ENCODE results near the gene FOCAD. TPM values are rescaled to one million over a fixed set of nuclear protein-coding genes. Genes with fewer than 3 reads are reported as not detected.
A peak's percentile ranks its signal among the peaks of the same experiment; 100 is the strongest.

FOCAD gene
- total and polyA plus RNA-seq, 2 experiments from 2014 or later = 20.8 to 67.4 TPM

GRCh38 chr9:20815923-20816703 lies 132.1 kb downstream of the FOCAD start:
- in situ Hi-C loops (cut with MboI) = no loop called here
- Histone ChIP-seq H4K20me1 (ENCODE audit: insufficient read depth) (no peaks in the 10 kb centered on the region), H3K79me2 (ENCODE audit: insufficient read depth) (no peaks in the 10 kb centered on the region; the same call in 1 of the 2 replicates), H3F3A (ENCODE audit: insufficient read depth) (no peaks in the 10 kb centered on the region), H3K27me3 (replicated peaks; ENCODE audit: insufficient read depth) (no peaks in the 10 kb centered on the region), H2AFZ (no peak overlapping the region), H3K9me3 (ENCODE audit: low read depth) (no peaks in the 10 kb centered on the region), H3K4me1 (ENCODE audit: insufficient read depth) (peaks cover 15% of the 10 kb centered on the region), H3K9me2 (ENCODE audit: insufficient read depth) (no peaks in the 10 kb centered on the region), H3K9ac (no peak overlapping the region), H3K36me3 (ENCODE audit: low read depth) (no peaks in the 10 kb centered on the region), H3K27ac (no peak overlapping the region), H3K4me3 (no peak overlapping the region), H3K4me2 (ENCODE audit: unreplicated experiment) (no peak overlapping the region)
- no peak for DNase-seq
- no peak for TF ChIP-seq EZH2 (IDR thresholded peaks at IDR 0.05; ENCODE audit: insufficient read depth, poor library complexity, severe bottlenecking)
- TF ChIP-seq EZH2phosphoT487 (IDR thresholded peaks at IDR 0.05; ENCODE audit: insufficient read depth, low read depth) = no peak
- WGBS, 2 experiments (ENCODE audit: low coverage in 1 of 2, low lambda C conversion rate in 2 of 2, missing lambda C conversion rate in 2 of 2) = 28 to 35% methylated on average over 5 of the region's 5 CpGs

- H2AFZ ChIP-seq = no peak overlapping the region
- in situ Hi-C loops (cut with MboI) = no loop called here
- H3K27me3 ChIP-seq (replicated peaks; ENCODE audit: insufficient read depth) = no peaks in the 10 kb centered on the region
- peaks cover 11% of the 10 kb centered on the region for H3F3A ChIP-seq (ENCODE audit: insufficient read depth)
- H3K4me3 ChIP-seq = no peak overlapping the region
- peak; percentile 39 for DNase-seq
- peaks cover 41% of the 10 kb centered on the region for H3K4me1 ChIP-seq (ENCODE audit: insufficient read depth)
- H4K20me1 ChIP-seq (ENCODE audit: insufficient read depth) = no peaks in the 10 kb centered on the region
- no peaks in the 10 kb centered on the region for H3K9me3 ChIP-seq (ENCODE audit: low read depth)
- peak overlapping the region; percentile 14 for H3K4me2 ChIP-seq (ENCODE audit: unreplicated experiment)
- no peaks in the 10 kb centered on the region for H3K9me2 ChIP-seq (ENCODE audit: insufficient read depth)
- TF ChIP-seq EZH2phosphoT487 (IDR thresholded peaks at IDR 0.05; ENCODE audit: insufficient read depth, low read depth) (no peak), EZH2 (IDR thresholded peaks at IDR 0.05; ENCODE audit: insufficient read depth, poor library complexity, severe bottlenecking) (no peak)
- H3K36me3 ChIP-seq (ENCODE audit: low read depth) = no peaks in the 10 kb centered on the region
- H3K27ac ChIP-seq = no peak overlapping the region
- H3K9ac ChIP-seq = no peak overlapping the region
- H3K79me2 ChIP-seq (ENCODE audit: insufficient read depth) = no peaks in the 10 kb centered on the region; the same call in 1 of the 2 replicates
Observed at GRCh38 chr9:20823051-20823450, 139.0 kb downstream of the FOCAD start.

DNA sequence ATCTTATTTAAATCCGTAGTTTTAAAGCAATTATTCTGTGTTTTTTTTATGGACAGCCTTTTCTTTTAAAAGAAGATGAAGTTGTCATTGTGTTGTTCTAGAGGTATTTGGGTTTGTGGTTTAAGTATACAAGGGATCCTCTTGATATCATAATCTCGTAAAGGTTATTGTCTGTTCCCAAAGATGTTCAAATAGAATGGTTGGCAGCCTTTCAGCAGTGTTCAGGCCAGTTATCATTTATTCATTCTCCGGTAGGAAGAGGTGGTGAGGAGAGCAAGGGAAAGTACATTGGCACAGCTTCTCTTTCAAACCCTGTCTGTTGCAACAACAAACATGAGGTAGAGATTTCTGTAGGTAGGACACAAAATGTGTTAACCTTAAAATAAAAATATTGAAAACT lies 147.0 kb downstream of the FOCAD start:
- no peak for DNase-seq
- no peaks in the 10 kb centered on the region for H3K9me3 ChIP-seq (ENCODE audit: low read depth)
- H3K4me3 ChIP-seq = no peak overlapping the region
- in situ Hi-C loops (cut with MboI) = no loop called here
- 95 to 100% methylated on average over 3 of the region's 3 CpGs for WGBS, 2 experiments (ENCODE audit: low coverage in 1 of 2, low lambda C conversion rate in 2 of 2, missing lambda C conversion rate in 2 of 2)
- no peaks in the 10 kb centered on the region for H3K36me3 ChIP-seq (ENCODE audit: low read depth)
- H3F3A ChIP-seq (ENCODE audit: insufficient read depth) = no peaks in the 10 kb centered on the region
- H3K9ac ChIP-seq = no peak overlapping the region
- no peak overlapping the region for H3K27ac ChIP-seq
- no peaks in the 10 kb centered on the region for H4K20me1 ChIP-seq (ENCODE audit: insufficient read depth)
- no peak overlapping the region for H3K4me2 ChIP-seq (ENCODE audit: unreplicated experiment)
- TF ChIP-seq EZH2 (IDR thresholded peaks at IDR 0.05; ENCODE audit: insufficient read depth, poor library complexity, severe bottlenecking) (no peak), EZH2phosphoT487 (IDR thresholded peaks at IDR 0.05; ENCODE audit: insufficient read depth, low read depth) (no peak)
- H3K27me3 ChIP-seq (replicated peaks; ENCODE audit: insufficient read depth) = no peaks in the 10 kb centered on the region
- peaks cover 10% of the 10 kb centered on the region for H3K4me1 ChIP-seq (ENCODE audit: insufficient read depth)
- H2AFZ ChIP-seq = no peak overlapping the region
- H3K79me2 ChIP-seq (ENCODE audit: insufficient read depth) = no peaks in the 10 kb centered on the region
- H3K9me2 ChIP-seq (ENCODE audit: insufficient read depth) = no peaks in the 10 kb centered on the region

DNA sequence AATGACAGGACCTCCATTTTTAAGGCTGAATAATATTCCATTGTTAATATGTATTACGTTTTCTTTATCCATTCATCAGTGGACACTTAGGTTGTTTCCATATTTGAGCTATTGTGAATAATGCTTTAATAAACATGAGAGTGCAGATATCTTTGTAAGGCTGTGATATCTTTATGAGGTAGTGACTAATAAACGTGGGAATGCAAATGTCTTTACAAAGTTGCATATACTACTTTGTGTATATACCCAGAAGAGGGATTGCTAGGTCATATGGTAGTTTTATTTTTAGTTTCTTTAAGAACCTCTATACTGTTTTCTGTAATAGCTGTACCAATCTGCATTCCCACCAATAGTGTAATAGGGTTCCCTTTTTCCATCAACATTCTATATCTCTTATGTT lies 148.7 kb downstream of the FOCAD start:
- Histone ChIP-seq H3K4me1 (ENCODE audit: insufficient read depth) (peaks cover 12% of the 10 kb centered on the region), H3K9me3 (ENCODE audit: low read depth) (no peaks in the 10 kb centered on the region), H3K36me3 (ENCODE audit: low read depth) (no peaks in the 10 kb centered on the region), H3K27me3 (replicated peaks; ENCODE audit: insufficient read depth) (no peaks in the 10 kb centered on the region), H3K4me3 (no peak overlapping the region), H3K79me2 (ENCODE audit: insufficient read depth) (no peaks in the 10 kb centered on the region), H3K9ac (no peak overlapping the region), H3K4me2 (ENCODE audit: unreplicated experiment) (no peak overlapping the region), H4K20me1 (ENCODE audit: insufficient read depth) (no peaks in the 10 kb centered on the region), H3F3A (ENCODE audit: insufficient read depth) (0 out of 2 replicates have a peak, but pooled peaks cover under 1% of the 10 kb centered on the region), H3K9me2 (ENCODE audit: insufficient read depth) (no peaks in the 10 kb centered on the region), H2AFZ (no peak overlapping the region), H3K27ac (no peak overlapping the region)
- DNase-seq = no peak
- TF ChIP-seq EZH2phosphoT487 (IDR thresholded peaks at IDR 0.05; ENCODE audit: insufficient read depth, low read depth) (no peak), EZH2 (IDR thresholded peaks at IDR 0.05; ENCODE audit: insufficient read depth, poor library complexity, severe bottlenecking) (no peak)
- 92 to 94% methylated on average over 2 of the region's 2 CpGs for WGBS, 2 experiments (ENCODE audit: low coverage in 1 of 2, low lambda C conversion rate in 2 of 2, missing lambda C conversion rate in 2 of 2)
- in situ Hi-C loops (cut with MboI) = no loop called here

Data from GM23248 (cell line).